NCI-H2227 treated with DMSO at 0.1 percent for 48 hours (cell line): ENCODE measurements around the gene ACTL7A.

ENCODE experiments used
- DNase-seq: peaks from one replicate; lab custom pipeline; 2025; lab: John Stamatoyannopoulos, UW

Gene ACTL7A

GRCh38 chr9:108850293-108850897, 11.7 kb upstream of the ACTL7A start:
- DNase-seq: no peak

GRCh38 chr9:108851138-108851537, 10.9 kb upstream of the ACTL7A start:
- DNase-seq: no peak

DNA sequence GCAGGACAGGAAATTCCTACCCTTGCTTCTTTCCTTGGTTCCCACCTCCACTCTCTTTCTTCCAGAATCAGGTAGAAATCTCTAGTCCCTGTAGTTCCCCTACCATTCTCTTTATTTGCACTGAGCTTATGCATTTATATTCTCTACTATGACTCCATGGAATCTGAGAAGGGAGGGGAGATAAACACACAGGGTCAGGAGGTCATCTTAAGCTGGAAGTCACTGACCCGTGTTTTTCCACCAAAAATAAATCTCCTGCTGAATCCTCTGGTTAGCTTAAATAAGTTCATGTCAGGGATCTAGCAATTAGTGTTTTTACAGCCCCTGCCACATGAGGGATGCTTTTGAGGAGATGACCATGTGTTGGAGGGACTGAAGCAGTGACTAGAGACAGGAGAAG, 10.0 kb upstream of the ACTL7A start:
- DNase-seq: no peak

GRCh38 chr9:108854094-108854493, 8.0 kb upstream of the ACTL7A start:
- DNase-seq: no peak

GRCh38 chr9:108854641-108855528, 7.2 kb upstream of the ACTL7A start:
- no peak for DNase-seq

- DNase-seq: no peak
Observed at GRCh38 chr9:108855529-108855886, 6.6 kb upstream of the ACTL7A start.

- DNase-seq: no peak
Observed at GRCh38 chr9:108855888-108856287, 6.2 kb upstream of the ACTL7A start, which contains the start of gene ACTL7B. ACTL7B (minus strand) TSS chr9:108855986; CDS start chr9:108855930, 56 bp downstream.

DNA sequence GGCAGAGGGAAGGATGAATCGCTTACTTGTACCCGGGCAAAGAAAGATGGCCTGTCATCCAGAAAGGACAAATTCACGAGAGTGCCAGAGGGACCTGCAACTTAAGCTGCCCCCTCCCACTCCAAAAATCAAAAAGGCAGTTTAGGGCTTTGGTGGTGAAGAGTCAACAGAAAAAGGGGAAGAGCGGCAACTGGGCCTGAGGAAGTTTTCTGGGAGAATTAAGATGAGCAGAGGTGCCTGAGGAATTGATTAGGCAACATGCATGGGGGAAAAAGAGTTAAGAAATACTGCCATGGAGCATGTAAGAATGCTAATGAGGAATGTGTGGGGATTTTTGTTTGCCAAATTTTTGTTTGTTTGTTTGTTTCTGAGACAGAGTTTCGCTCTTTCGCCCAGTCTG, 4.5 kb upstream of the ACTL7A start:
- DNase-seq: no peak

DNA sequence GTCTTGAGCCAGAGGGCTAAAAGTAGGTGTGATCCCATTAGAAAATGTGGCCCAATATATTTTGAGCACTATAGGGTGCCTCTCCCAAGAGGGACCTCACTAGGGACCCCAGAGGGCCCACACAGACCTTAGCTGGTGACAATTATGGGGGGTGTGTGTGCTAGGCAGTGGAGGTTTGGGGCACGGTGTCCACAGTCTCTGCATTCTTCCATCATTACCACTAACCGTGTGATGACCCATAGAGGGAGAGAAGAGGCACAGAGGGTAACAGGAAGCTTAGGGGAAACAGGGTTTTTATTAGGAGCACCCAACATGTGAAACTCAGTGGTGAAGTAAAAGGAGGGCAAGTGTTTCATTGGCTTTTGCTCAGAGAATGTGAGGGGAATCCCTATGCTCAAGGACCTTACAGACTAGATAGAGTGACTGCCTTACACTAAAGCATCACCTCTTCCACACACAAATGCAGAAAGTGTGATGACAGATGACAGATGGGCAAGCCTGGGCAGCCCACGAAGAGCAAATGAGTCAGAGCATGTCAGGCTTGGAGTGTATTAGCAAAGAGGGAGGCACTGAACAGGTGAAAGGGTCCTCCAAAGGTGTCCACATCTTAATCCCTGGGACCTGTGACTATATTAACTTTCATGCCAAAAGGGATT, 2.5 kb upstream of the ACTL7A start:
- DNase-seq: no peak

- DNase-seq: no peak
Observed at GRCh38 chr9:108860354-108860753, 1.7 kb upstream of the ACTL7A start.

- no peak for DNase-seq
Observed at GRCh38 chr9:108860764-108861163, 1.3 kb upstream of the ACTL7A start.

DNA sequence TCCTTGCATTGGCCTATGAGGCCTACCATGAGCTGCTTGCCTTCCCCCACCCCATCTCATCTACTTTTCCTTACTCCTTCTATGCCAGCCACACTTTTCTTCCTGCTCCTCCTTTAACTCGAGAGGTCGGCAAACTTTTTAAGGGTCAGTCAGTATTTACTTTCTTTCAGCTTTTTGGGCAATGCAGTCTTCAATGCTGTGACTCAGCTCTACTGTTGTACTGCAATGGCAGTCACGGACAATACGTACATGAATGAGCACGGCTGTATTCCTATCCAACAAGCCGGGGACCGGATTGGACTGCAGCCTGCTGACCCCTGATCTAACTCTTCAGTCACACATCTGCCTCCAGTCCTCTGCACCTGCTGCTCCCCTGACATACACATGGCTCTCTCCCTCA, 602 bp upstream of the ACTL7A start:
- DNase-seq: no peak

- DNase-seq: no peak
Observed at GRCh38 chr9:108863891-108864290, 1.8 kb downstream of the ACTL7A start.

DNA sequence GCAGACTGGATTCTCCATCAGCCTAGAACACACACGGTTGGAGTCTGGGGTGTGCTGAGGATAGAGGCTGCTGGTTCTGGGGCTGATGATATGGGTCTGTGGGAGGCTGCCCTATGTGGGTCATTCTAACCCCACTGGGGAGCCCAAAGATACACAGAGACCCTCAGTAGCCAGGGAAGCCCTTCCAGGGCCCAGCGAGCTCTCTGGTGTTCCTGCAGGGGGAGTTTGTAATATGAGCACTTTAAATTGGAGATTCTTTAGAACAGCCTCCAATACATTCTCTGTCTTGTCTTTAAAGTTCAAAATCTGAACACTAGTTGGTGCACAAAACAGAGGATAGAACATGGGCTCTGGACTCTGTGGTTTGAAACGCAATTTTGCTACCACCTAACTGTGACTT, 2.4 kb downstream of the ACTL7A start:
- DNase-seq: no peak

GRCh38 chr9:108865037-108865436, 3.0 kb downstream of the ACTL7A start:
- no peak for DNase-seq

GRCh38 chr9:108866001-108866420, 3.9 kb downstream of the ACTL7A start:
- no peak for DNase-seq

DNA sequence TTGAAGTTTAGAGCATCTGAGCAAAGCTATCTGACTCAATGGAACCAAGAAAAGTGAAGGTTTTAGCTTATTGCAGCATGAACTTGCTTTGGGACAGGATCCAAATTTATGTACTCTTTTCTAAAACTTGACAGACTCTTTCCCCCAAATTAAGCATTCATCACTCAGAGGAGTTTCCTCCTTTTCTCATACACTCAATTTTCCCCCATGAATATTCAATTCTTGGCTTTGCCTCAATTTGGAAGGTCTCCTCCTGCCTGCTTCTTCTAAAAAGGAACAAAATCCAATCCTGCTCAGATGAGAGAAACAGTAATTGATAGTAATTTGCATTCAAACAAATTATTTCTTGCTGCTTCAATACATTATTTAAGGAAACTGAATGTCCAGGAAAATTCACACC, 5.0 kb downstream of the ACTL7A start:
- no peak for DNase-seq

GRCh38 chr9:108867829-108868228, 5.8 kb downstream of the ACTL7A start:
- no peak for DNase-seq

GRCh38 chr9:108869092-108869725, 7.1 kb downstream of the ACTL7A start:
- DNase-seq: no peak

GRCh38 chr9:108874058-108874788, 12.2 kb downstream of the ACTL7A start:
- no peak for DNase-seq

- no peak for DNase-seq
Observed at GRCh38 chr9:108876425-108876824, 14.4 kb downstream of the ACTL7A start.

- no peak for DNase-seq
Observed at GRCh38 chr9:108877524-108877923, 15.5 kb downstream of the ACTL7A start.
